ENCODE data around the gene DXO. TPM values are rescaled to one million over a fixed set of nuclear protein-coding genes. Genes with fewer than 3 reads are reported as not detected.

The DXO gene
- total and polyA plus RNA-seq, 2 of the 13 experiments (the other 11 are each of a cell fraction or from before 2014, with no cell fraction given): 18.6 to 26.2 TPM

GRCh38 chr6:31971993-31972708 lies at the start of gene DXO (continued):
- peak; percentile 94; the same call in 1 of the 2 replicates for TF ChIP-seq MAF1 (CRISPR knock-in tag; IDR thresholded peaks at IDR 0.05; ENCODE audit: borderline replicate concordance)
- TF ChIP-seq PATZ1 (CRISPR knock-in tag; IDR thresholded peaks at IDR 0.05): peak; percentile 91
- TF ChIP-seq NFYC (CRISPR knock-in tag; IDR thresholded peaks at IDR 0.05): peak; percentile 82
- TF ChIP-seq ZFP62 (CRISPR knock-in tag; IDR thresholded peaks at IDR 0.05): 0 out of 2 replicates have a peak, but pooled peaks have one; percentile 88
- TF ChIP-seq XBP1 (CRISPR knock-in tag; IDR thresholded peaks at IDR 0.05): 0 out of 2 replicates have a peak, but pooled peaks have one; percentile 52
- TF ChIP-seq THAP8 (CRISPR knock-in tag; IDR thresholded peaks at IDR 0.05; ENCODE audit: borderline replicate concordance): peak; percentile 94; the same call in 1 of the 2 replicates
- TF ChIP-seq CHD4 (IDR thresholded peaks at IDR 0.05; ENCODE audit: borderline replicate concordance, low read length): no peak
- peak; percentile 93 for TF ChIP-seq ZNF672 (CRISPR knock-in tag; IDR thresholded peaks at IDR 0.05)
- TF ChIP-seq ZNF547 (CRISPR knock-in tag; IDR thresholded peaks at IDR 0.05): 0 out of 2 replicates have a peak, but pooled peaks have one; percentile 44
- no peak; the same call in 1 of the 2 replicates for TF ChIP-seq ZNF784 (CRISPR knock-in tag; IDR thresholded peaks at IDR 0.05; ENCODE audit: borderline replicate concordance)
- TF ChIP-seq POLR2A (IDR thresholded peaks at IDR 0.05; ENCODE audit: insufficient read depth in 1 of 2, low read depth in 2 of 2, low read length in 2 of 2): peak; percentile 52 to 60; a peak in 3 of 4 replicates
- peak; percentile 75 for TF ChIP-seq ZNF335 (CRISPR knock-in tag; IDR thresholded peaks at IDR 0.05)
- peak; percentile 70 for TF ChIP-seq ZNF883 (CRISPR knock-in tag; IDR thresholded peaks at IDR 0.05; ENCODE audit: not compliant biosample characterization)
- TF ChIP-seq REST (IDR thresholded peaks at IDR 0.05; ENCODE audit: borderline replicate concordance in 1 of 2, low read depth in 1 of 2, low read length in 2 of 2): no peak; a peak in 1 of 4 replicates
- peak; percentile 79; the same call in 1 of the 3 replicates for TF ChIP-seq MXI1 (IDR thresholded peaks at IDR 0.05; ENCODE audit: borderline replicate concordance, low read depth, low read length)
- TF ChIP-seq, protein P1, sequence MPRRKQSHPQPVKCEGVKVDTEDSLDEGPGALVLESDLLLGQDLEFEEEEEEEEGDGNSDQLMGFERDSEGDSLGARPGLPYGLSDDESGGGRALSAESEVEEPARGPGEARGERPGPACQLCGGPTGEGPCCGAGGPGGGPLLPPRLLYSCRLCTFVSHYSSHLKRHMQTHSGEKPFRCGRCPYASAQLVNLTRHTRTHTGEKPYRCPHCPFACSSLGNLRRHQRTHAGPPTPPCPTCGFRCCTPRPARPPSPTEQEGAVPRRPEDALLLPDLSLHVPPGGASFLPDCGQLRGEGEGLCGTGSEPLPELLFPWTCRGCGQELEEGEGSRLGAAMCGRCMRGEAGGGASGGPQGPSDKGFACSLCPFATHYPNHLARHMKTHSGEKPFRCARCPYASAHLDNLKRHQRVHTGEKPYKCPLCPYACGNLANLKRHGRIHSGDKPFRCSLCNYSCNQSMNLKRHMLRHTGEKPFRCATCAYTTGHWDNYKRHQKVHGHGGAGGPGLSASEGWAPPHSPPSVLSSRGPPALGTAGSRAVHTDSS (CRISPR knock-in tag; conservative IDR thresholded peaks at IDR 0.05): 0 out of 2 replicates have a peak, but pooled peaks have one; percentile 39

Data from HepG2 (cell line).